SK-N-SH (cell line): ENCODE data around the gene ZNF438.

Experiments
- EP300 ChIP-seq, 2 experiments: IDR thresholded peaks; 2 replicates each; pipeline versions ENCODE4 v1.4.0 to v1.6.1; 2012; ENCODE audit warnings: borderline replicate concordance in 1 of 2, low read depth in 1 of 2, low read length in 1 of 2
- FOXM1 ChIP-seq: IDR thresholded peaks from 2 replicates; pipeline ENCODE4 v1.4.0; 2012; ENCODE audit warnings: low read depth, mild to moderate bottlenecking
- GABPA ChIP-seq: IDR thresholded peaks from 2 replicates; pipeline ENCODE4 v1.4.0; 2012; ENCODE audit warnings: low read depth, mild to moderate bottlenecking
- JUND ChIP-seq: IDR thresholded peaks from 2 replicates; pipeline ENCODE4 v1.4.0; 2012
- MEF2A ChIP-seq: IDR thresholded peaks from 2 replicates; pipeline ENCODE4 v1.4.0; 2012; ENCODE audit warnings: low read depth, borderline replicate concordance
- NFIC ChIP-seq: IDR thresholded peaks from 2 replicates; pipeline ENCODE4 v1.4.0; 2012; ENCODE audit warnings: borderline replicate concordance
- POLR2AphosphoS5 ChIP-seq: IDR thresholded peaks from 2 replicates; pipeline ENCODE4 v1.6.1; 2012; ENCODE audit warnings: low read depth, low read length
- RFX5 ChIP-seq: IDR thresholded peaks from 2 replicates; pipeline ENCODE4 v1.6.1; 2012; ENCODE audit warnings: mild to moderate bottlenecking, improper control_type of control experiment, low read length
- YY1 ChIP-seq: IDR thresholded peaks from 2 replicates; pipeline ENCODE4 v1.4.0; 2012; ENCODE audit warnings: low read depth, mild to moderate bottlenecking
- TF ChIP-seq, protein P1 (sequence below): fragments of 200-600 bp; sonication (generic); IDR thresholded peaks from 2 replicates; pipeline ENCODE4 v1.6.1; 2017; ENCODE audit warnings: antibody characterized with exemption, mild to moderate bottlenecking, moderate library complexity
- TF ChIP-seq, protein P2 (sequence below): IDR thresholded peaks from 2 replicates; pipeline ENCODE4 v1.6.1; 2012; ENCODE audit warnings: mild to moderate bottlenecking, low read depth, low read length, moderate library complexity
- TF ChIP-seq, protein P3 (sequence below): IDR thresholded peaks from 2 replicates; pipeline ENCODE4 v1.4.0; 2012; ENCODE audit warnings: low read depth

DNA sequence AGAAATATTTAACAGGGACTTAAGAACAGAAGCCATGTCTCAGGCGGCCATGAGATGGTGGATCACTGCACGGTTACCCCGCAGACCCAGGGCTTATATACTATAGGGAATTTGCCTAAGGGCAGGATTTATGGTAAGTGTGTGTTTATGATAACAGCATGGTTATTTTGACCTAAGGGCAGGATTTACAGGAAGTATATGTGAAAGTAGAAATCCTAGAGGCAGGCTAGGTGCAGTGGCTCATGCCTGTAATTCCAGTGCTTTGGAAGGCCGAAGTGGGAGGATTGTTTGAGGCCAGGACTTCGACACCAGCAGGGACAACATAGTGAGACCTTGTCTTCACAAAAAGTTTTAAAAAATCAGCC, 43.0 kb upstream of the ZNF438 start:
- TF ChIP-seq, protein P1, sequence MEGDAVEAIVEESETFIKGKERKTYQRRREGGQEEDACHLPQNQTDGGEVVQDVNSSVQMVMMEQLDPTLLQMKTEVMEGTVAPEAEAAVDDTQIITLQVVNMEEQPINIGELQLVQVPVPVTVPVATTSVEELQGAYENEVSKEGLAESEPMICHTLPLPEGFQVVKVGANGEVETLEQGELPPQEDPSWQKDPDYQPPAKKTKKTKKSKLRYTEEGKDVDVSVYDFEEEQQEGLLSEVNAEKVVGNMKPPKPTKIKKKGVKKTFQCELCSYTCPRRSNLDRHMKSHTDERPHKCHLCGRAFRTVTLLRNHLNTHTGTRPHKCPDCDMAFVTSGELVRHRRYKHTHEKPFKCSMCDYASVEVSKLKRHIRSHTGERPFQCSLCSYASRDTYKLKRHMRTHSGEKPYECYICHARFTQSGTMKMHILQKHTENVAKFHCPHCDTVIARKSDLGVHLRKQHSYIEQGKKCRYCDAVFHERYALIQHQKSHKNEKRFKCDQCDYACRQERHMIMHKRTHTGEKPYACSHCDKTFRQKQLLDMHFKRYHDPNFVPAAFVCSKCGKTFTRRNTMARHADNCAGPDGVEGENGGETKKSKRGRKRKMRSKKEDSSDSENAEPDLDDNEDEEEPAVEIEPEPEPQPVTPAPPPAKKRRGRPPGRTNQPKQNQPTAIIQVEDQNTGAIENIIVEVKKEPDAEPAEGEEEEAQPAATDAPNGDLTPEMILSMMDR: no peak
- TF ChIP-seq NFIC (no peak), POLR2AphosphoS5 (no peak), EP300 (IDR thresholded peaks at IDR 0.05; ENCODE audit: borderline replicate concordance in 1 of 2, low read depth in 1 of 2, low read length in 1 of 2) (no peak), JUND (no peak), YY1 (no peak), MEF2A (no peak), GABPA (no peak), FOXM1 (no peak), RFX5 (no peak)
- TF ChIP-seq, protein P2, sequence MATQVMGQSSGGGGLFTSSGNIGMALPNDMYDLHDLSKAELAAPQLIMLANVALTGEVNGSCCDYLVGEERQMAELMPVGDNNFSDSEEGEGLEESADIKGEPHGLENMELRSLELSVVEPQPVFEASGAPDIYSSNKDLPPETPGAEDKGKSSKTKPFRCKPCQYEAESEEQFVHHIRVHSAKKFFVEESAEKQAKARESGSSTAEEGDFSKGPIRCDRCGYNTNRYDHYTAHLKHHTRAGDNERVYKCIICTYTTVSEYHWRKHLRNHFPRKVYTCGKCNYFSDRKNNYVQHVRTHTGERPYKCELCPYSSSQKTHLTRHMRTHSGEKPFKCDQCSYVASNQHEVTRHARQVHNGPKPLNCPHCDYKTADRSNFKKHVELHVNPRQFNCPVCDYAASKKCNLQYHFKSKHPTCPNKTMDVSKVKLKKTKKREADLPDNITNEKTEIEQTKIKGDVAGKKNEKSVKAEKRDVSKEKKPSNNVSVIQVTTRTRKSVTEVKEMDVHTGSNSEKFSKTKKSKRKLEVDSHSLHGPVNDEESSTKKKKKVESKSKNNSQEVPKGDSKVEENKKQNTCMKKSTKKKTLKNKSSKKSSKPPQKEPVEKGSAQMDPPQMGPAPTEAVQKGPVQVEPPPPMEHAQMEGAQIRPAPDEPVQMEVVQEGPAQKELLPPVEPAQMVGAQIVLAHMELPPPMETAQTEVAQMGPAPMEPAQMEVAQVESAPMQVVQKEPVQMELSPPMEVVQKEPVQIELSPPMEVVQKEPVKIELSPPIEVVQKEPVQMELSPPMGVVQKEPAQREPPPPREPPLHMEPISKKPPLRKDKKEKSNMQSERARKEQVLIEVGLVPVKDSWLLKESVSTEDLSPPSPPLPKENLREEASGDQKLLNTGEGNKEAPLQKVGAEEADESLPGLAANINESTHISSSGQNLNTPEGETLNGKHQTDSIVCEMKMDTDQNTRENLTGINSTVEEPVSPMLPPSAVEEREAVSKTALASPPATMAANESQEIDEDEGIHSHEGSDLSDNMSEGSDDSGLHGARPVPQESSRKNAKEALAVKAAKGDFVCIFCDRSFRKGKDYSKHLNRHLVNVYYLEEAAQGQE: no peak
- TF ChIP-seq, protein P3, sequence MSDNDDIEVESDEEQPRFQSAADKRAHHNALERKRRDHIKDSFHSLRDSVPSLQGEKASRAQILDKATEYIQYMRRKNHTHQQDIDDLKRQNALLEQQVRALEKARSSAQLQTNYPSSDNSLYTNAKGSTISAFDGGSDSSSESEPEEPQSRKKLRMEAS: no peak
